Neutrophil (primary cell): ENCODE measurements around the gene INTS1.

Experiments used
- H3K27ac ChIP-seq: fragments of 200-600 bp; sonication (generic); 2 replicates; pipeline ENCODE4 v1.5.1; 2016; ENCODE audit warnings: mild to moderate bottlenecking, moderate library complexity
- H3K27me3 ChIP-seq: fragments of 200-600 bp; sonication (generic); 2 replicates; pipeline ENCODE4 v1.6.0; 2016; ENCODE audit warnings: mild to moderate bottlenecking
- H3K36me3 ChIP-seq: fragments of 200-600 bp; sonication (generic); 2 replicates; pipeline ENCODE4 v1.5.1; 2017
- H3K4me1 ChIP-seq, 2 experiments: fragments of 200-600 bp in 1 of 2; sonication (generic) in 1 of 2; 1 replicate in 1 of 2; 2 replicates in 1 of 2; pipeline versions ENCODE4 v1.5.1 to v1.6.1; 2013 to 2016; ENCODE audit warnings: low read depth in 1 of 2, low read length in 1 of 2, mild to moderate bottlenecking in 1 of 2, moderate library complexity in 1 of 2; ENCODE audit not compliant: control insufficient read depth in 1 of 2, insufficient read depth in 1 of 2
- H3K4me3 ChIP-seq, 2 experiments: fragments of 200-600 bp in 1 of 2; sonication (generic) in 1 of 2; 1 replicate in 1 of 2; 2 replicates in 1 of 2; pipeline ENCODE4 v1.5.1; 2013 to 2016; ENCODE audit warnings: low read depth in 1 of 2, low read length in 1 of 2, mild to moderate bottlenecking in 1 of 2, moderate library complexity in 1 of 2
- H3K9me3 ChIP-seq: fragments of 200-600 bp; sonication (generic); 2 replicates; pipeline ENCODE4 v1.5.1; 2016
- CTCF ChIP-seq: fragments of 200-600 bp; sonication (generic); IDR thresholded peaks from 2 replicates; pipeline ENCODE4 v1.5.1; 2016; ENCODE audit warnings: antibody characterized with exemption

The INTS1 gene

GRCh38 chr7:1483536-1484505 lies 20.4 kb downstream of the INTS1 start:
- Histone ChIP-seq H3K27ac (no peak overlapping the region), H3K9me3 (no peaks in the 10 kb centered on the region), H3K27me3 (no peaks in the 10 kb centered on the region), H3K36me3 (peaks cover 100% of the 10 kb centered on the region), H3K4me3 (no peak overlapping the region), H3K4me1 (no peaks in the 10 kb centered on the region)
- no peak for TF ChIP-seq CTCF

GRCh38 chr7:1483079-1483478 lies 21.1 kb downstream of the INTS1 start:
- H3K9me3 ChIP-seq = no peaks in the 10 kb centered on the region
- peaks cover 100% of the 10 kb centered on the region for H3K36me3 ChIP-seq
- H3K4me3 ChIP-seq = no peak overlapping the region
- H3K27me3 ChIP-seq = no peaks in the 10 kb centered on the region
- H3K27ac ChIP-seq = no peak overlapping the region
- no peaks in the 10 kb centered on the region for H3K4me1 ChIP-seq
- TF ChIP-seq CTCF = no peak

- H3K36me3 ChIP-seq = peaks cover 100% of the 10 kb centered on the region
- TF ChIP-seq CTCF = no peak
- H3K4me1 ChIP-seq = no peaks in the 10 kb centered on the region
- H3K9me3 ChIP-seq = no peaks in the 10 kb centered on the region
- H3K27me3 ChIP-seq = no peaks in the 10 kb centered on the region
- H3K4me3 ChIP-seq = no peak overlapping the region
- H3K27ac ChIP-seq = no peak overlapping the region
Observed at GRCh38 chr7:1481300-1481699, 22.9 kb downstream of the INTS1 start.

GRCh38 chr7:1480670-1481069 lies 23.5 kb downstream of the INTS1 start:
- Histone ChIP-seq H3K4me3 (no peak overlapping the region), H3K36me3 (peaks cover 100% of the 10 kb centered on the region), H3K9me3 (no peaks in the 10 kb centered on the region), H3K4me1 (no peaks in the 10 kb centered on the region), H3K27me3 (no peaks in the 10 kb centered on the region), H3K27ac (no peak overlapping the region)
- no peak for TF ChIP-seq CTCF

- no peak for TF ChIP-seq CTCF
- no peak overlapping the region for H3K4me3 ChIP-seq
- peaks cover 100% of the 10 kb centered on the region for H3K36me3 ChIP-seq
- H3K27me3 ChIP-seq = no peaks in the 10 kb centered on the region
- no peak overlapping the region for H3K27ac ChIP-seq
- peaks cover 0 to under 1% of the 10 kb centered on the region in 2 experiments for H3K4me1 ChIP-seq
- H3K9me3 ChIP-seq = no peaks in the 10 kb centered on the region
Observed at GRCh38 chr7:1479287-1479686, 24.9 kb downstream of the INTS1 start.
